ENCODE data around the gene LASP1NB.
"Not testable (repeated sequence)": the region's sequence is repeated elsewhere in the genome, so short reads cannot be mapped to it uniquely, and the experiment has no call there.

The LASP1NB gene

GRCh38 chr17:38908676-38909181 is 16.7 kb upstream of the LASP1NB start:
- Histone ChIP-seq H3K27ac (peak overlapping the region; percentile 96), H3K4me1 (ENCODE audit: control insufficient read depth in 1 of 2, insufficient read depth in 1 of 2, low read depth in 1 of 2, low read length in 1 of 2) (peaks cover 50 to 62% of the 10 kb centered on the region in 2 experiments), H3K9me3 (no peaks in the 10 kb centered on the region), H3K4me3 (ENCODE audit: low read depth in 1 of 2, low read length in 1 of 2) (no peak overlapping the region), H3K27me3 (no peaks in the 10 kb centered on the region), H3K36me3 (peaks cover 85% of the 10 kb centered on the region)
- no peak for TF ChIP-seq CTCF (IDR thresholded peaks at IDR 0.05)

GRCh38 chr17:38910325-38910724 is 15.1 kb upstream of the LASP1NB start:
- TF ChIP-seq CTCF (IDR thresholded peaks at IDR 0.05), result no peak
- H3K36me3 ChIP-seq, result peaks cover 84% of the 10 kb centered on the region
- peak overlapping the region; percentile 41 for H3K27ac ChIP-seq
- H3K27me3 ChIP-seq, result no peaks in the 10 kb centered on the region
- H3K9me3 ChIP-seq, result no peaks in the 10 kb centered on the region
- peaks cover 37 to 50% of the 10 kb centered on the region in 2 experiments for H3K4me1 ChIP-seq (ENCODE audit: control insufficient read depth in 1 of 2, insufficient read depth in 1 of 2, low read depth in 1 of 2, low read length in 1 of 2)
- H3K4me3 ChIP-seq (ENCODE audit: low read depth in 1 of 2, low read length in 1 of 2), result no peak overlapping the region

- peaks cover 85% of the 10 kb centered on the region for H3K36me3 ChIP-seq
- no peak overlapping the region for H3K4me3 ChIP-seq (ENCODE audit: low read depth in 1 of 2, low read length in 1 of 2)
- no peak for TF ChIP-seq CTCF (IDR thresholded peaks at IDR 0.05)
- no peaks in the 10 kb centered on the region for H3K27me3 ChIP-seq
- peaks cover 28 to 41% of the 10 kb centered on the region in 2 experiments for H3K4me1 ChIP-seq (ENCODE audit: control insufficient read depth in 1 of 2, insufficient read depth in 1 of 2, low read depth in 1 of 2, low read length in 1 of 2)
- no peak overlapping the region for H3K27ac ChIP-seq
- H3K9me3 ChIP-seq, result no peaks in the 10 kb centered on the region
These were observed 14.2 kb upstream of the LASP1NB start for GRCh38 chr17:38911081-38911730.

DNA sequence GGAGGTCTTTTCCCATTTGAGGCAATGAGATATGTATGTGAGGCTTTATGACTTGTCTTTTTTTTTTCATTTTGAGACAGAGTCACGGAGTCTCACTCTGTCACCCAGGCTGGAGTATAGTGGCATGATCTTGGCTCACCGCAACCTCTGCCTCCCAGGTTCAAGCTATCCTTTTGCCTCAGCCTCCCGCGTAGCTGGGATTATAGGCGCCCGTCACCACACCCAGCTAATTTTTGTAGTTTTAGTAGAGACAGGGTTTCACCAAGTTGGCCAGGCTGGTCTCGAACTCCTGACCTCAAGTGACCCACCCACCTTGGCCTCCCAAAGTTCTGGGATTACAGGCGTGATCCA is 13.7 kb upstream of the LASP1NB start:
- H3K27ac ChIP-seq; H3K27me3 ChIP-seq; H3K4me3 ChIP-seq (ENCODE audit: low read depth in 1 of 2, low read length in 1 of 2); H3K9me3 ChIP-seq: not testable (repeated sequence)
- peaks cover 90% of the 10 kb centered on the region for H3K36me3 ChIP-seq
- peaks cover 23 to 36% of the 10 kb centered on the region in 2 experiments for H3K4me1 ChIP-seq (ENCODE audit: control insufficient read depth in 1 of 2, insufficient read depth in 1 of 2, low read depth in 1 of 2, low read length in 1 of 2)

DNA sequence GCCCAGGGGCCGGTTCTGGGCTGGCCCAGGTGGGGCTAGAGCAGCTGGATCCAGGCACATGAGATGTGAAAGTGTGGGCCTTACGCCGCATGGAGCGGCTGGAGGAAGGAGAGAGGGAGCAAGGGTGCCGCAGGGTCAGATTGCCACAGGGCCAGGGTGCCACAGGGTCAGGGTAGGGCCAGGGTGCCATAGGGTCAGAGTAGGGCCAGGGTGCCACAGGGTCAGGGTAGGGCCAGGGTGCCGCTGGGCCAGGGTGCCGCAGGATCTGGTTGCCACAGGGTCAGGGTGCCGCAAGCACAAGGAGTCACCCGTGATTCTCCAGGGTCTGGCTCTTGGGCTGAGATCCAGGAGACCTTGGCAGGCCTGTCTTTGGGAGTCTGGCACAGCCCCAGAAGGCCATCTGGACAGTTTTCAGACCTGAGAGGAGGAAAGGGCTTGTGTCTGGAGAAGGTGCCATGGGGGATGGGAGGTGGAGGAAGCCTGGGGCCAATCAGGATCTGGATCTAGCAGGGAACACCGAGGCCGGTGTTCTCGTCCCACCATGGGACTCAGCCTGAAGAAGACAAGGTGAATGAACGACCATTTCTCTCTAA is 13.1 kb upstream of the LASP1NB start:
- Histone ChIP-seq H3K4me3 (ENCODE audit: low read depth in 1 of 2, low read length in 1 of 2) (no peak overlapping the region), H3K27ac (peak overlapping the region; percentile 27)

More for the DNA sequence above, 13.1 kb upstream of the LASP1NB start:
- peaks cover 94% of the 10 kb centered on the region for H3K36me3 ChIP-seq
- no peaks in the 10 kb centered on the region for H3K9me3 ChIP-seq
- H3K4me1 ChIP-seq (ENCODE audit: control insufficient read depth in 1 of 2, insufficient read depth in 1 of 2, low read depth in 1 of 2, low read length in 1 of 2), result peaks cover 17 to 30% of the 10 kb centered on the region in 2 experiments
- H3K27me3 ChIP-seq, result no peaks in the 10 kb centered on the region
- TF ChIP-seq CTCF (IDR thresholded peaks at IDR 0.05), result no peak

Measured in neutrophil (primary cell).